IPS-18c (cell line): ENCODE measurements around the gene IFT27.

Experiments
- H3K4me3 ChIP-seq: 2 replicates; pipeline ENCODE4 v1.7.0; 2013; ENCODE audit warnings: low read depth, mild to moderate bottlenecking, low read length, moderate library complexity; ENCODE audit not compliant: insufficient read depth
- H3K9me3 ChIP-seq: one replicate; pipeline ENCODE4 v1.6.1; 2013; ENCODE audit warnings: mild to moderate bottlenecking, low read length, moderate library complexity; ENCODE audit not compliant: control insufficient read depth, insufficient read depth

Gene IFT27

DNA sequence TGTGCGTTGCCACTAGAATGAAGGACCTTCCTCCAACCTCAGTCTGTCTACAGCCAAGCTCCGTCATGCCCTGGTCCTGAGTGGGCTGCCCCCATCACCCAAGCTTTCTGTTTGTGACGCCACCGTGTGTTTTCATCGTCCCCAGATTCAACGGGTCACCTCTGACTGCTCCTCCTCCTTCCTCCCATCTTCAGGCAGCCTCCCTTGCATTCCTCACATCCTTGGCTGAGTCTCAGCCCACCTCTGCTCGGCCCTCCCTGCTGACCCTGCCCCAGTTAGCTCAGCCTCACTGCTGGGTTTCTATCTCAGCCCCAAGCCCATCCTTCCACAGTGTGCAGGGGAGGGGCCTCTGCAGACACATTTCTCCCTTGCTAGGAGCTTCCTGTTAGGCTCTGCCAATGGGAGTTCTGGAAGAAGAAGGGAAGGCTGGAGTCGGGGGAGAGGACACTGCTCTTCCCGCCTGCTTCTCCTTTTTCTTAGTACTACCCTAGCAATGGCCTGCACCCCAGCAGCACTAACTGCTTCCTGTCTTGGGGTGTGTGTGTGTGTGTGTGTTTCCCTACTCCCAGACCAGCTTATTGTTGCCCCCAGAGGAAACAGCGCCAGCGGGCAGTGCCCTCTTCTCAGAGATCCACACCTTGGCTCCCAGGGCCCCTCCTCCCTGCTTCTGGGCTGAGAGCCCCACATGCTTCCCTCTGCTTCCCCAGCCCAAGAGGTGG lies 5.2 kb downstream of the IFT27 start:
- Histone ChIP-seq H3K9me3 (no peaks in the 10 kb centered on the region), H3K4me3 (no peak overlapping the region)

DNA sequence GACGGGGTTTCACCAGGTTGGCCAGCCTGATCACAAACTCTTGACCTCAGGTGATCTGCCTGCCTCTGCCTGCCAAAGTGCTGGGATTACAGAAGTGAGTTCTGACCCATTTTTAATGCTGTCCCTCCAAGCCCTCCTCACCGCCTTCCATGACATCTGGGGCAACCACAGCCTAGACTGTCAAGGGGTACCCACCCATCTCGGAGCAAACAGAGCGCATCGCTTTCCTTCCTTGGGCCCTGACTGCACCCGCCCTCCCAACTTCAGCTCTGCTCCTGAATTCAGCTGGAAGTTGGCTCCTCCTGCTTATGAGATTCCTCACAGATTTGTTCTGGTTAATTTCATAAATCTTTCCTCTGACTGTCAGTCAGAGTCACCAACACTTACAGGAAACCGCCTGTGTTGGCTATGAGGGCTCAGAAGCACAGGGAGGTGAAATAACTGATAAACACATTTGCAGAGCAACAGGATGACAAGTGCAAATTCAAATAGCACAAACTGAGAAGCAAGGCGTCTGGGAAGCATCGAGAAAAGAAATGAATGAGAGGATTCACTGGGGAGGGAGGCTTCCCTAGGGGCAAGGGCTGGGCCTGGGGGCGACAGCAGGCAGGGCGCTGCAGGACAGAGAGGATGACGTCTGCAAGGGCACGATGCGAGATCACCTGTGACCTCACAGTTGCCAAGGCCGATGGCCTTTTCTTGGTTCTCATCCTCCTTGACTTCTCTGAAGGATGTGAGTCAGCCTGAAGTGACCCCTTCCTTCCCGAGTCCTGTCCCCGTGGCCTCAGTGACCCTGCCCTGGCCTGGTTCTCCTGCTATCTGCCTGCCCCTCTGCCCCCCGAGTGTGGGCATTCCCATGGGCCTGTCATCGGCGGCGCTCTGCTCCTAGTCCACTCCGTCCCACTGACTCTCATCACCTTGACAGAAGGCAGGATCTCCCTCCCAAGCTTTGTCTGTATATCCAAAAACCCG lies 6.1 kb downstream of the IFT27 start:
- no peak overlapping the region for H3K4me3 ChIP-seq
- H3K9me3 ChIP-seq, result no peaks in the 10 kb centered on the region

DNA sequence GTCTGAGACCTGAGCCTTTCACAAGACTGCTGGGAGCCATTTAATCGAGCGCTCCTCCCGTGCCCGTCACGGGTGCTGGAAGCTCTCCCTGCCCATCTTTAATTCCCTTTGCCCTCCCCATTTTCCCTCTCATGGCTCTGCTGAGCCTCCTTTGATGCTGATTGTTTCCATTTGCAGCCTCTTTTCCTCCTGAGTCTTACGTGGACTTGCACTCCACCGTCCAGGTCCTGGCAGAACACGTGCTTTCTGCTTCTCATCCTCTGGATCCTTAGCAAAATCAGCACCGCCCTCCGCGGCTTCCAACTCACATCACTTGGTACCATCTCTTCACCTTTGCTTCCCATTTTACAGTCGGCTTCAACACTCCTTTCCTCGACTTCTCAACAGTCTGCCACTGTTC lies 7.3 kb downstream of the IFT27 start:
- H3K4me3 ChIP-seq, result no peak overlapping the region
- no peaks in the 10 kb centered on the region for H3K9me3 ChIP-seq

DNA sequence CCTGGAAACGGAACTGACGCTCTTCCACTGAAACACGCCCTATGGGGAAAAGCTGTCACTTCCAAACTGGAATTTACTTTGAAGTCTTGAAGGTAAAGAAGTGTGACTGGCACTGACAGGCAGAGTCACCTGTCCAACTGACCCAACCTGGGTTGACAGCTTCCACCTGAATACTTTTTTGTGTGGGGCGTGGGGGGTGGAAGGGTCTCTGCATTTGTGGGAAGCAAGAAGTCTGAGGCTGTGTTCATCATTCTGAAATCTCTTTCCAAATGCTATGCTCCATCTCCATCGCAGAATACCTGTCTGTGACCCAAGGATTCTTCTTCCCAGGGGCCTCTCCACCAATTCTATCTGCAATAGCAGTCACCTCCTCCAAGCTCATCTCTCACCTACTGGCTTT lies 7.8 kb downstream of the IFT27 start:
- Histone ChIP-seq H3K9me3 (no peaks in the 10 kb centered on the region), H3K4me3 (no peak overlapping the region)

DNA sequence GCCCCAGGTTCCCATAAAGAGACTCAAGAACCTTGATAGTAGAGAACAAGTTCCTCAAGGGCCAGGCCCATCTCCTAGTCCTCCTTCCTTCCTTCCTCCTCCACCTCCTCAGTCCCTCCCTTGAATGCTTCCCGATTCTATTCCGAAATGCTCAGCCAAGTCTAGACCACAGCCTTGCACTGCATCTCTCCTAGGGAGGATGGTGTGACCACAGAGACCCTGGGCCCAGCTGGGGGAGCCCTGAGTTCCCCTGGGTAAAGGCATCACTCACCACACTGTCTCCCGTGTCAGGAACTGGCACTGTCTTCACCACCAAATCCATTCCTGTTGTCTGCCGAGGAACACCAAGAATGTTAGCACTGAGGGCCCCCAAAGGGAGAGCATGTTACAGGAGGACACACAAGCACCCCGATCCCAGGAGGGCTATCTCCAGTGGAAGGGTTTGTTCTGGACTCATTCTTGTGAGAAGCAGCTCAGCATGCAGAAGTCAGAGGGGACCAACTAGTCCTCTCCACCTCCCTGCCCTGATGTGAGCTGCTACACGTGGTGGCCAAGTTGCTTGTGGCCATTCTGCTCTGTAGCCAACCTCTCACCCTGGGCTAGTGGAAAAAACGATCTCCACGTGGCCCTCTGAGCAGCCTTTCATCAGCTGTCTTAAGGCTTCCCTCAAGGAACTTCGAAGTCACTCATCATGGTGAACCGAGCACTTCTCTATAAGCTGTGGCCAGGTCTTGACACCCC lies 8.7 kb downstream of the IFT27 start:
- H3K4me3 ChIP-seq, result no peak overlapping the region
- no peaks in the 10 kb centered on the region for H3K9me3 ChIP-seq

DNA sequence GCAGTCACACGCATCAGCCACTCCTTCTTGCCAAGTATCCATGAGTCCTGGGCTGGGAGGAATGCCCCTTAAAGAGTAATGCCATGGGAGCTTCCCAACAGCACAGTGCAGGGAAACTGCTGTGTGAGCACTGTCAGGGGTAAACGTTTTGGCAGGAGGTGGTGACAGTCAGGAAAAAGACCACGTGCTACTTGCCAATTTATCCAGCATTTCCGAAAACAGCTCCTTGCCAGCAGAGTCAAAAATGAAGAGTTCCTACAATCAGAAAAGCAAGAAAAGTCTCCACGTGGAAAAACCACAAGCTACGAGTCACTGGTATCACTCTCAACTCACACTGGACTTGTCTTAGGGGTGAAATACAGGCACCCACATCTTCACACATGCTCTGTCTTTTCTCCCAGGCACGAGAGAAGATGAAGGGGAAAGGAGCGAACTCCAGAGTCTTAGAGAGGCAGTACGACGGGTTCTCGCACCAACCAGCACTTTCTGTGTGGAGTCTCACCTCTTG lies 9.9 kb downstream of the IFT27 start:
- Histone ChIP-seq H3K9me3 (no peaks in the 10 kb centered on the region), H3K4me3 (no peak overlapping the region)

DNA sequence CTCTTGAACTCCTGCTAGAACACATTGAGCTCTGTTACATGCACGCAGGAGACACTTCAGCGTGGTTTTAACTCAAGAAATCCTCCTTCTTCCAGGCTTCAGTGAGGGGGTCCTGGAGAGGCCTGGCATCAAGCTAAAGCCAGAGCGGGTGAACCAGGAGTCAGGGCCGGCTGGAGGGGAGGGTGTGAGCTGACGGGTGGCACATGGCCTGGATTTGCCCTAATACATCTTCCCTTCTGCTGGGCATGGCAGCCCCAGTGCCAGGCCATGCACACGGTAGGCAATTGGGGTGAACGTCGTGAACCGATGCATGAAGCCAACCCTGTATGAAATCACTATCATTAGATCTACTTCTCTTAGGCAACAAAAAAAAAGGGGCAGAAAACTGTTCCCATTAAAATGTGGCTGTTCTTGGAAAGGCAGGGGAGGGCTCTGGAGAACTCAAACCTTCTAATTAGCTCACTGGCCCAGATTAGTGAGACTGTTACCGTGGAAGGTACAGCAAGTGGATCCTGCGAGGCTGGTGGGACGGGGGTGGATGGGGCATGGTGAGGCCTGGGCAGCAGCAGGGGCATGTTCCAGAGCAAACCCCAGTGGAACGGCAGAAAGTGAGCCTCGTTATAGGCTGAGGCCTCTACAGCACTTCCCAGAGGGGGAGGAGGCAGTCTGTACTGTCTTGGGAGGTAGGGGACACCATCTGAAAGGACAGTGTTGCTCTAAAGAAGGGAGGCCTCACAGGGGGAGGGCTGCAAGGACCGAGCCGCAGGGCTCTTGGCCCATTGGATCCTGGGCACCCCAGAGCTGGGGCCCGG lies 10.6 kb downstream of the IFT27 start:
- no peaks in the 10 kb centered on the region for H3K9me3 ChIP-seq
- H3K4me3 ChIP-seq, result no peak overlapping the region

DNA sequence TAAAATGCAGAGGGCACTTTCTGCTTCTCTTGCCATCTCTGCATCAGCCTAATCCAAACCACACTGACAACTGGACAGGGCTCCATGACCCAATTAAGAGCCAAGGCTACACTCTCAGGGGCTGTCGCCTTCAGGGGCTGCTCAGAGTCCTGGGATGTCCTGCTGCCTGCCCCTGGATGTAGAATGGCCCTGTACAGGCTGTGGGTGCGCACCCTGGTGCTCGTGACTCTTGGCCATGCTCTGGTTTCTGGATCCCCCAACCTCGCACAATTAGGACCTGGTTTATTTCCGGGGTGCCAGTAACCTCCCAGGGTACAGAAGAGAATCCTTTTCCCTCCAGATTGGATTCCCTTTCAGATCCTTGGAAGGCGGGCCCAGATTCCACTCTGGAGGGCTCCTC lies 11.3 kb downstream of the IFT27 start:
- no peaks in the 10 kb centered on the region for H3K9me3 ChIP-seq
- no peak overlapping the region for H3K4me3 ChIP-seq

DNA sequence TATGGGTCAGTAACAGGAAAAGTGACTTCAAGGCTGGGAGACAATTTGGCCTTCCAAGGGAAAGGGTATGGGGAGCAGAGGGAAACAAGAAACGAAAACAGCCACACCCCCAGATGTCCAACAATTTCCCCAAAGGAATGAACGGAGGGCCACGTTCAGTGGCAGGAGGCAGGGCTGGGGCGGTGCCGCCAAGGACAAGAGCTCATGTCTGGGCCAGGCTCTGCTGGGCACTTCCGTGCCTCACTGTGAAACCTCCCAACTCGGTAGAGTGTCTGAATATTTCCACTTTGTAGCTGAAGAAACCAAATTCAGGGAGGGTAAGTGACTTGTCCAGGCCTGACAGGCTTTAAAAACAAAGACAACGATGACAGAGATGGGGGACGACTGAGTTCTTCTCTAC lies 11.9 kb downstream of the IFT27 start:
- Histone ChIP-seq H3K9me3 (no peaks in the 10 kb centered on the region), H3K4me3 (no peak overlapping the region)

DNA sequence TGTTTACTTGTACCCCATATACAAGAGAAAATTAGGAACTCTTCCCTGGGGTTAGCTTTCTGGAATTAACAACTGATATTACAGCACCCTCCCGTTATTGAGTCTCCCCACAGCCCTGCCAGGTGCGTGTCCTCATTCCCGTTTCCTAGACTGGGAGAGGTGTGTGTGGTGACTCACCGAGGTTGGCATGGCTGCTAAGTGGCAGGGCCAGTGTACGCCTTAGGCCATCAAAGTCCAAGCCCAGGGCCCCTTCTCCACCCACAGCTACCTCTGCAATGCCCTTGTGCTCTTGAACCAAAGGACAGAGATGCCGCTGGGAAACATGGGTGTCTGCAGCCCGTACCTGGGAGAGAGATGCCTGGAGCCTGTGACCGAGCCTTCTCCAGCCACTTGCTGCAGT lies 12.3 kb downstream of the IFT27 start:
- H3K4me3 ChIP-seq, result no peak overlapping the region
- H3K9me3 ChIP-seq, result no peaks in the 10 kb centered on the region

DNA sequence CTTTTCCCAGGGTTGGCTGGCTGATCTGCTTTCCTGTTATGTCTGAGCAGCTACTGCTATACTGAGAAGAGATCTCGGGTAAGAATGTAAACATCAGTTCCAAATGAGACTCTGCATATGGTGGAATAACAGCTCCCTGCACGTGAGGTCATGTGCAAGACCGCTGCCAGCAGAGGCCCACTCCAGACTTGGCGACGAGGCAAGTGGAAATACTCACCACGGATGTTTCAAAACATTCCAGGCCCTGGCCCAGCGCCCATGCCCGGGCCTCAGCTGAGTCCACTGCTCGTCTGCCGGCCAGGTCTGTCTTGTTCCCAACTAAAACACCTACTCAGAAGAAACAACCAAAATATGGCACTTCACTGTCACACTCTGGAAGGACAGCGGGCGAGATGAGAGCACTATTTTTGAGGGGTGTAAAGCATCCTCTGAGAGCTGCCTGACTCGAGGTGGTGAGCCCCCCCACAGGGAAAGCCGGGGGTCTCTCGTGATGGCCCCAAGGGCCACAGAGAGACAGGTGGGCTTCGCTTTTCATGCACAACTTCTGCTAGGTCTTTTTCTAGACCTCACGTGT lies 13.1 kb downstream of the IFT27 start:
- no peak overlapping the region for H3K4me3 ChIP-seq
- H3K9me3 ChIP-seq, result no peaks in the 10 kb centered on the region

DNA sequence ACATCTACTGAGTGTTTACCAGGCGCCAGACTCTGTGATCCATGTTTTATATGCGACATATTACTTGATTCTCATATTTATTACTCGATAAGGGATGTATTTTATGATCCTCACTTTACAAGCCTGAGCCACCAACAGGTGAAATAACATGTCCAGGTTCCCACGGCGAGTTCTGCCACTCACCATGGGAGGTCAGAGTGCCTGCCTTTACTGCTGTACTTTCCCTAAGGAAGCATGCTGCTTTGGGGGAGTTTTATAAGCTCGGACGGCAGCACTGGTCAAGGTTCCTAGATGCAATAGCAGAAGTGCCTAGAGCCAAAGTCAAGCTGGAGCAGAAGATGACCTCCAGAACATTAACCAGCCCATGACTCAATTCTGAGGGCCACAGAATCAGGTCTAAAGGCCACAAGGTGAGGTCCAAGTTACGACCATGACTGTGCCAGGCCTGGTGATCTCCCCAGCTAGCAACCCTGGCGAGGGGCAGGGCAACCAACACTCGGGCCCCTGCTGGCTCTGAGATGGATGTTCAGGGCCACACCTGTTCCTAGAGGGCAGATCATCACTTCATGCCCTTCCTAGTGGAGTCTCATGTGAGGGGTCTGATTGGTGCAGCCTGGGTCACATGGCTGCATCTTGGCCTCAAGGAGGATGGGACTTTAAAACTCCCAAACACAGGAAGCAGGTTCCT lies 14.2 kb downstream of the IFT27 start:
- Histone ChIP-seq H3K4me3 (no peak overlapping the region), H3K9me3 (no peaks in the 10 kb centered on the region)

DNA sequence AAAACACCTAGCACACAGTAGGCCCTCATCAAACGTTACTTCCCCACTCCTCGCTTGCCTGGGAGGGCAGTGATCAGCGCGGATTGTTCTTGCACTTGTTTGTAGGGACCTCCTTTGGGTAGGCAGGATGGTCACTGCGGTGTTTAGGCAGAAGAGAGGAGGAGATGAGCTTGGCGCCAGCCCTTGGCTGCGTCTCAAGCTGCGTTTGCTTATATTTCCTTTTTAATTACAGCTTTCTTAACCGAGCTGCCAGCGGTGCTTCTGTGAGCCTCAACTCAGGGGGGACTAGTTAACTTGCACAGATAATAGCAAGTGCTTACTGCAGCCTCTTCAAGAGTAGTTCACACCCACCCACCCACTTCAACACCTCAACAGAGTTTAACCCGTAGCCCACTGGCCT lies 15.1 kb downstream of the IFT27 start:
- Histone ChIP-seq H3K4me3 (no peak overlapping the region), H3K9me3 (no peaks in the 10 kb centered on the region)

DNA sequence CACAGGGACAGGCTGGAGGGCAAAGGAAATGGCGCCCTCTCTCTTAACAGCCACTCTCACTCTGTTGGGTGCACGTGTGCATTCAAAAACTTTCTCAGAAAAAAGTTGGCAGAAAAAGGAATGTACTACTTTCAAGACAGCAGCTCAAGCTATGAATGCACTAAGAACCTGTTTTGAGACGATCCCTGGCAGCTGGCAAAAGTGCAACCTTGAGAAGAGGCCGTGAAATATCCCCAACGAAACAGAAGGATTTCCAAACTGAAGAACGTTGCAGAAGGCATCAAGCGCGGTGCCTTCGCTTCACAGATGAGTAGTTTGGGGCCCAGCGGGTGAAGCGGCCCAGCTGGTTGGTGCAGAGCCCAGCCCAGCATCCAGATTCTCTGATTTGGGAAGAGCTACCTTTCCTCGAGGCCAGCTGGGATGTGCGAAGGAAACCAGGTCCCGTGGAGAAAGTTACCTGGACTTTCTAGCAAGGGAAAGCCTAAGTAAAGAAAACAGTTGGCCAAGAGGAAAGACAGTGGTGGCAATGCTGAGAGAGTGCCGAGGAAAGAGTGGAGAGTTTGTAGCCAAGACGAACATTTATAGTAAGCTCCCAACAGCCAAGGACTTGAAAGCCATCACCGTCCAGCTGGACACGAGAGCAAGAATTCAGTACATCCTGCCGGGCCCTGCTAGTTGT lies 16.3 kb downstream of the IFT27 start:
- Histone ChIP-seq H3K9me3 (no peaks in the 10 kb centered on the region), H3K4me3 (no peak overlapping the region)

DNA sequence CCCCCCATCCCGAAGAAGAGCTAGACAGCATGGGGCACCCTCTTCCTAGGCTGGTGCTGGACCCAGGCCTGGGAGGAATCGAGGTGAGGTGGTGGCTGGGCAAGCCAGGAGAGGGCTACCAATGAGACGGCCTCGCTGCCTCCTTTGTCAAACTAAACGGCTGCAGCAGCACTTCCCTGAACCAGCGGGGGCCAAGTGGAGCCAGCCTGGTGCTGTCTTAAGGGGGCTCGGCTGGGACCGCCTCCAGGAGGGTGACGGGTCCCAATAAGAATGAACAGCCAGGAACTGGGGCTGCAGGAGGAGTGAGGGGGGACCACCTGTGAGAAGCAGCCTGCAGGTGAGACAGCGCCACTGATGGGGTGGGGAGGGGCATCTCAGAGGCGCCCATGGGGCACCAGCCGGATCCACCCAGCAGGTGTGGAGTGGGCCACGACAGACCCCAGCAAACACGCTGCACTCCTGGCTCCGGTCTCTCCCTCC lies 17.1 kb downstream of the IFT27 start:
- Histone ChIP-seq H3K9me3 (no peaks in the 10 kb centered on the region), H3K4me3 (no peak overlapping the region)
